Epithelial cell of proximal tubule (primary cell): ENCODE data around the gene SRRM4. TPM values are rescaled to one million over a fixed set of nuclear protein-coding genes. Genes with fewer than 3 reads are reported as not detected.

Experiments used
- DNase-seq: peaks from one replicate; pipeline ENCODE4 v3.0.0-alpha.2; 2011; ENCODE audit warnings: low read depth
- H3K4me3 ChIP-seq: 2 replicates; pipeline ENCODE4 v1.5.1; 2011; ENCODE audit warnings: low read depth, mild to moderate bottlenecking, low read length
- CTCF ChIP-seq: conservative IDR thresholded peaks from 2 replicates; pipeline ENCODE4 v1.5.1; 2012; ENCODE audit warnings: low read depth, mild to moderate bottlenecking, low read length
- total RNA-seq: library from RNA; depleted of rRNA; stranded (reverse); fragments of >200 nt; gene quantifications from 2 replicates; pipeline ENCODE4 v1.2.3, GENCODE V29; 2015

Gene SRRM4
- total RNA-seq, 1 donor from 2014 or later = under 0.01 TPM

- no peak for DNase-seq
- H3K4me3 ChIP-seq = no peak overlapping the region
- no peak for TF ChIP-seq CTCF
These were observed 87.9 kb downstream of the SRRM4 start for GRCh38 chr12:119069147-119069642.

- TF ChIP-seq CTCF = no peak
- H3K4me3 ChIP-seq = no peak overlapping the region
- DNase-seq = no peak
These were observed 89.8 kb downstream of the SRRM4 start for GRCh38 chr12:119071176-119071575.

GRCh38 chr12:119071638-119072231, 90.4 kb downstream of the SRRM4 start:
- no peak for TF ChIP-seq CTCF
- H3K4me3 ChIP-seq = no peak overlapping the region
- DNase-seq = no peak

DNA sequence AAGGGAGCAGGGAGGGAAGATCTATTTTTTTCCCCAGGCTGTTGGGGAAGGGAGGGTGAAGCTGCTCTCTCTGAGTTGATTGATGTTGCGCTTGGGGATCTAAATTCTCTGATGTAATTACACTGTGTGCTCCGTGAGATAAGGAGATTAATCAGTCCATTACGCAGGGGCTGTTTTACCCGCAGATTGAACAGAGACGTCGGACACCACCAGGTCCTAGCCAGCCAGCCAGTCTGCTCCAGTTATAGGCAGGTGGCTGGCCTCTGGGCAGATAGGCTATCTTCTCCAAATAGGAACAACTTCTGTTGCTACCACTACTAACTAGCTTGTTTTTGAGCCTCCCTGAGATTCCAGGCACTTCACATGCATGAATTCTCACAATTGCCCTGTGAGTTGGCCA, 91.1 kb downstream of the SRRM4 start:
- no peak overlapping the region for H3K4me3 ChIP-seq

GRCh38 chr12:119075222-119075787, 94.0 kb downstream of the SRRM4 start:
- TF ChIP-seq CTCF = no peak
- DNase-seq = no peak
- H3K4me3 ChIP-seq = no peak overlapping the region

More for the DNA sequence above, 91.1 kb downstream of the SRRM4 start:
- DNase-seq = no peak
- no peak for TF ChIP-seq CTCF

DNA sequence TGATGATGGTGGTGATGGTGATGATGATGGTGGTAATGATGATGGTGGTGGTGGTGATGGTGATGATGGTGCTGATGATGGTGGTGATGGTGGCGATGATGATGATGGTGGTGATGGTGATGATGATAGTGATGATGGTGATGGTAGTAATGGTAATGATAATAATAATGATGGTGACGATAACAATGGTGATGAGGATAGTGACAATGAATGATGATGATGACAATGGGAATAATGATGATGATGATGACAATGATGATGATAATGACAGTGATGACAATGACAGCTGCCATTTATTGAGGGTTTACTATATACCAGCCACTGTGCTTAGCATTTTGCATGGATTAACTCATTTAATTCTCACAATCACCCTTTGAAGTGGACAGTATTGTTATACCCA, 94.6 kb downstream of the SRRM4 start:
- TF ChIP-seq CTCF = no peak
- H3K4me3 ChIP-seq = no peak overlapping the region
- no peak for DNase-seq

- no peak for TF ChIP-seq CTCF
- no peak for DNase-seq
These were observed 98.2 kb downstream of the SRRM4 start for GRCh38 chr12:119079530-119079929.

More at GRCh38 chr12:119079530-119079929, 98.2 kb downstream of the SRRM4 start:
- H3K4me3 ChIP-seq = no peak overlapping the region
